Calu3 (cell line): ENCODE results near the gene CACNA1E. TPM values are rescaled to one million over a fixed set of nuclear protein-coding genes. Genes with fewer than 3 reads are reported as not detected.

Experiments used
- BruUV-seq: library from RNA; stranded (reverse); fragments of 400-500 nt; replicated peaks from 2 replicates; lab custom pipeline; 2021; lab: Mats Ljungman, UMichigan
- CTCF ChIA-PET: fragments of 300-600 bp; sonication (Branson Sonifier 250); formaldehyde crosslinking; loops from one replicate; lab custom pipeline; 2022; ENCODE audit warnings: antibody characterized with exemption; lab: Charles Lee
- DNase-seq: peaks from one replicate; pipeline ENCODE4 v3.0.0; 2022
- H3K27ac Mint-ChIP-seq: one replicate; pipeline ENCODE4 v1.8.0; 2022; ENCODE audit warnings: mixed read lengths; ENCODE audit not compliant: unreplicated experiment
- H3K27me3 Mint-ChIP-seq: one replicate; pipeline ENCODE4 v1.8.0; 2022; ENCODE audit warnings: mixed read lengths; ENCODE audit not compliant: unreplicated experiment
- H3K36me3 Mint-ChIP-seq: one replicate; pipeline ENCODE4 v1.8.0; 2022; ENCODE audit warnings: mild to moderate bottlenecking, moderate library complexity, mixed read lengths; ENCODE audit not compliant: insufficient read depth, unreplicated experiment
- H3K4me1 Mint-ChIP-seq: one replicate; pipeline ENCODE4 v1.8.0; 2022; ENCODE audit warnings: mild to moderate bottlenecking, low read depth, mixed read lengths; ENCODE audit not compliant: unreplicated experiment
- H3K4me3 Mint-ChIP-seq: one replicate; pipeline ENCODE4 v1.8.0; 2022; ENCODE audit warnings: mild to moderate bottlenecking, low read depth, moderate library complexity, mixed read lengths; ENCODE audit not compliant: unreplicated experiment
- H3K9me3 Mint-ChIP-seq: one replicate; pipeline ENCODE4 v1.8.0; 2022; ENCODE audit warnings: low read depth, mixed read lengths; ENCODE audit not compliant: unreplicated experiment
- intact Hi-C: fragments of 100-400 bp; cut with micrococcal nuclease; formaldehyde crosslinking; loops from one replicate; pipeline ENCODE4 v1.10.0; 2022; ENCODE audit not compliant: unreplicated experiment
- total RNA-seq: library from RNA; stranded (reverse); gene quantifications from 2 replicates; pipeline ENCODE4 v1.2.3, GENCODE V29; 2022
- TF ChIP-seq, protein P1 (sequence below): fragments of 200-600 bp; IDR thresholded peaks from one replicate; pipeline ENCODE4 v1.8.0; 2022; ENCODE audit warnings: antibody characterized with exemption; ENCODE audit not compliant: unreplicated experiment

The CACNA1E gene
- total RNA-seq, 1 experiment from 2014 or later, result not detected

DNA sequence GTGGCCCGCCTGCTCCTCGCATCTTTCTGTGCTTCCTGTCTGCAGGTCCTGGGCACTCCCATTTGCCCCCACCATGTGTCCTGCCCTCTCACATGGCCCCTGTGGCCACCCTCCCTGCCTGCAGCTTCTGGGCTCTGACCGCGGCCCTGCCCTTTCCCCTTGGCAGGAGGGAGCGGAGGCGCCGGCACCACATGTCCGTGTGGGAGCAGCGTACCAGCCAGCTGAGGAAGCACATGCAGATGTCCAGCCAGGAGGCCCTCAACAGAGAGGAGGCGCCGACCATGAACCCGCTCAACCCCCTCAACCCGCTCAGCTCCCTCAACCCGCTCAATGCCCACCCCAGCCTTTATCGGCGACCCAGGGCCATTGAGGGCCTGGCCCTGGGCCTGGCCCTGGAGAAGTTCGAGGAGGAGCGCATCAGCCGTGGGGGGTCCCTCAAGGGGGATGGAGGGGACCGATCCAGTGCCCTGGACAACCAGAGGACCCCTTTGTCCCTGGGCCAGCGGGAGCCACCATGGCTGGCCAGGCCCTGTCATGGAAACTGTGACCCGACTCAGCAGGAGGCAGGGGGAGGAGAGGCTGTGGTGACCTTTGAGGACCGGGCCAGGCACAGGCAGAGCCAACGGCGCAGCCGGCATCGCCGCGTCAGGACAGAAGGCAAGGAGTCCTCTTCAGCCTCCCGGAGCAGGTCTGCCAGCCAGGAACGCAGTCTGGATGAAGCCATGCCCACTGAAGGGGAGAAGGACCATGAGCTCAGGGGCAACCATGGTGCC lies 249.1 kb downstream of the CACNA1E start:
- peaks cover 36% of the 10 kb centered on the region for H3K27me3 Mint-ChIP-seq
- intact Hi-C loops, result no loop called here
- no TSS peak for BruUV-seq
- no peaks in the 10 kb centered on the region for H3K4me1 Mint-ChIP-seq
- DNase-seq, result no peak
- CTCF ChIA-PET, result no interaction called here
- H3K9me3 Mint-ChIP-seq, result peaks cover 6% of the 10 kb centered on the region
- H3K27ac Mint-ChIP-seq, result no peak overlapping the region
- TF ChIP-seq, protein P1, sequence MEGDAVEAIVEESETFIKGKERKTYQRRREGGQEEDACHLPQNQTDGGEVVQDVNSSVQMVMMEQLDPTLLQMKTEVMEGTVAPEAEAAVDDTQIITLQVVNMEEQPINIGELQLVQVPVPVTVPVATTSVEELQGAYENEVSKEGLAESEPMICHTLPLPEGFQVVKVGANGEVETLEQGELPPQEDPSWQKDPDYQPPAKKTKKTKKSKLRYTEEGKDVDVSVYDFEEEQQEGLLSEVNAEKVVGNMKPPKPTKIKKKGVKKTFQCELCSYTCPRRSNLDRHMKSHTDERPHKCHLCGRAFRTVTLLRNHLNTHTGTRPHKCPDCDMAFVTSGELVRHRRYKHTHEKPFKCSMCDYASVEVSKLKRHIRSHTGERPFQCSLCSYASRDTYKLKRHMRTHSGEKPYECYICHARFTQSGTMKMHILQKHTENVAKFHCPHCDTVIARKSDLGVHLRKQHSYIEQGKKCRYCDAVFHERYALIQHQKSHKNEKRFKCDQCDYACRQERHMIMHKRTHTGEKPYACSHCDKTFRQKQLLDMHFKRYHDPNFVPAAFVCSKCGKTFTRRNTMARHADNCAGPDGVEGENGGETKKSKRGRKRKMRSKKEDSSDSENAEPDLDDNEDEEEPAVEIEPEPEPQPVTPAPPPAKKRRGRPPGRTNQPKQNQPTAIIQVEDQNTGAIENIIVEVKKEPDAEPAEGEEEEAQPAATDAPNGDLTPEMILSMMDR, result no peak
- no peak overlapping the region for H3K4me3 Mint-ChIP-seq
- H3K36me3 Mint-ChIP-seq, result no peaks in the 10 kb centered on the region

DNA sequence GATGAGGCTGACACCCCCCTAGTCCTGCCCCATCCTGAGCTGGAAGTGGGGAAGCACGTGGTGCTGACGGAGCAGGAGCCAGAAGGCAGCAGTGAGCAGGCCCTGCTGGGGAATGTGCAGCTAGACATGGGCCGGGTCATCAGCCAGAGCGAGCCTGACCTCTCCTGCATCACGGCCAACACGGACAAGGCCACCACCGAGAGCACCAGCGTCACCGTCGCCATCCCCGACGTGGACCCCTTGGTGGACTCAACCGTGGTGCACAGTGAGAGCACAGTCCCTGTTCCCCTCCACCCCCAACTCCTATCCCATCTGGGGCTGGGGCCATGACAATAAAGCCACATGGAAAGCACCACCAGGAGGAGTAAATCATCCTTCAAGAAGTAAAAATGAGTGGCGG lies 250.2 kb downstream of the CACNA1E start:
- H3K27ac Mint-ChIP-seq, result no peak overlapping the region
- H3K4me3 Mint-ChIP-seq, result no peak overlapping the region
- CTCF ChIA-PET, result no interaction called here
- peaks cover 31% of the 10 kb centered on the region for H3K27me3 Mint-ChIP-seq
- BruUV-seq, result no TSS peak
- no peaks in the 10 kb centered on the region for H3K36me3 Mint-ChIP-seq
- intact Hi-C loops, result no loop called here
- no peak for DNase-seq
- TF ChIP-seq, protein P1, result no peak
- H3K9me3 Mint-ChIP-seq, result peaks cover 4% of the 10 kb centered on the region
- no peaks in the 10 kb centered on the region for H3K4me1 Mint-ChIP-seq

- no TSS peak for BruUV-seq
Observed at GRCh38 chr1:181737056-181737455, 253.7 kb downstream of the CACNA1E start.

DNA sequence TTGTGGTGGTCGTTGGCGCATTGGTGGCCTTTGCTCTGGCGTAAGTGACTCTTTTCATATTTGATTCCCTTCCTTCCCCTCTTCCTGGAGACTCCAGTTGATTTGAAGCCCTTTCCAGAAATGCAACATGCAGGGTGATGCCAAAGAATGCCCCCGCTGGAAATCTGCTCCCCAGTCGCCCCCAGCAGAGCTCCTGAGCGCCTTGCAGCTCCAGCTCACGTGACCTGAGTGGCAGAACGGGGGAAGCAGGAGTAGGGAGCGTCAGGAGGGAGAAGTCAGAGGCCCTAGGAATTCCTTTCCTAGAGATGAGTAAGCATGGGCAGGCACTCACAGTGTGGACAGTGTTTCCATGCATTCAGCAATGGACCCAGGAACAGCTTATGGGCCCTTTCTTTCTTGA lies 255.9 kb downstream of the CACNA1E start:
- intact Hi-C loops, result no loop called here
- H3K27ac Mint-ChIP-seq, result no peak overlapping the region
- no TSS peak for BruUV-seq
- peaks cover 57% of the 10 kb centered on the region for H3K27me3 Mint-ChIP-seq
- no peak for DNase-seq
- no peaks in the 10 kb centered on the region for H3K36me3 Mint-ChIP-seq
- H3K9me3 Mint-ChIP-seq, result peaks cover 4% of the 10 kb centered on the region
- no peaks in the 10 kb centered on the region for H3K4me1 Mint-ChIP-seq
- CTCF ChIA-PET, result no interaction called here
- TF ChIP-seq, protein P1, result no peak
- no peak overlapping the region for H3K4me3 Mint-ChIP-seq

More at GRCh38 chr1:181737056-181737455, 253.7 kb downstream of the CACNA1E start:
- H3K4me3 Mint-ChIP-seq, result no peak overlapping the region
- CTCF ChIA-PET, result no interaction called here
- DNase-seq, result no peak
- H3K27me3 Mint-ChIP-seq, result peaks cover 41% of the 10 kb centered on the region
- no peaks in the 10 kb centered on the region for H3K36me3 Mint-ChIP-seq
- TF ChIP-seq, protein P1, result no peak
- no peak overlapping the region for H3K27ac Mint-ChIP-seq
- intact Hi-C loops, result no loop called here
- no peaks in the 10 kb centered on the region for H3K4me1 Mint-ChIP-seq
- peaks cover 4% of the 10 kb centered on the region for H3K9me3 Mint-ChIP-seq
